ENCODE data around the gene BNIP3. TPM values are rescaled to one million over a fixed set of nuclear protein-coding genes. Genes with fewer than 3 reads are reported as not detected.

BNIP3 gene
- total and polyA plus RNA-seq, 2 of the 13 experiments (the other 11 are each of a cell fraction or from before 2014, with no cell fraction given), result 73.7 to 223 TPM

DNA sequence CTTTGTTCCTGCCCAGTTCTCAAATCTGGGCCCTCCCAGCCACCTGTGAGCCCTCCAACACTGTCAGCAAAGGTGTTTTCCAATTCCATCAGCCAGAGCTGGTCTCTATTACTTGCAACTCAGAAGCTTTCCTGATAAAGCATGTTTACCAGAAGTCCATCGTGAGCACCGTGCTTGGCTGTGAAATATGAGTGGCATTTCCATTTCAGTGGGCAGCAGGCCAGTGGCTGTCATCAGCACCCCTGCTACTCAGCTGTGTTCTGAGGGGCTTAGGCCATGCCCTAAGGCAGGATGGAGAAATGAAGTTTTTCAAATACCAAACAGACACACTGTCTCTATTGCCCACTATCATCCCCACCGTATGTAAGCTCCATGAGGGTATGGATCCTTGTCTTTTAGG, 12.7 kb upstream of the BNIP3 start:
- Histone ChIP-seq H3K4me2 (ENCODE audit: low read depth, low read length) (peak overlapping the region; percentile 41; the same call in 1 of the 2 replicates), H4K20me1 (ENCODE audit: insufficient read depth, low read length) (no peaks in the 10 kb centered on the region), H3K9ac (ENCODE audit: insufficient read depth, low read depth, low read length) (no peak overlapping the region), H3K27me3 (ENCODE audit: control insufficient read depth in 1 of 2, insufficient read depth in 2 of 2, low read length in 2 of 2) (0 out of 5 replicates have a peak, but pooled peaks cover 0 to 2% of the 10 kb centered on the region in 2 experiments), H3K27ac (ENCODE audit: extremely low read length, insufficient read depth, low read length) (no peak overlapping the region), H2AFZ (ENCODE audit: low read length) (no peak overlapping the region), H3K36me3 (replicated peaks in 1 of 2; ENCODE audit: control insufficient read depth in 1 of 2, insufficient read depth in 2 of 2, low read length in 2 of 2) (no peaks in the 10 kb centered on the region), H3K4me1 (ENCODE audit: insufficient read depth, low read length) (peaks cover 59% of the 10 kb centered on the region), H3K79me2 (ENCODE audit: insufficient read depth, low read length) (no peaks in the 10 kb centered on the region), H3K9me3 (ENCODE audit: low read length) (no peaks in the 10 kb centered on the region), H3K4me3 (replicated peaks in 1 of 3; ENCODE audit: insufficient read depth in 1 of 3, low read depth in 2 of 3, low read length in 3 of 3) (no peak overlapping the region; a peak in 1 of 6 replicates)
- ChIA-PET CTCF (ENCODE audit: low intra/inter-chr PET ratio, low total read pairs) (no interaction called here), POLR2A (no interaction called here)
- ATAC-seq (no peak), DNase-seq (ENCODE audit: low spot score) (no peak), FAIRE-seq (no peak)
- TF ChIP-seq SALL1 (CRISPR knock-in tag; IDR thresholded peaks at IDR 0.05) (peak; percentile 17), WIZ (CRISPR knock-in tag; IDR thresholded peaks at IDR 0.05) (no peak), SAP130 (CRISPR knock-in tag; IDR thresholded peaks at IDR 0.05; ENCODE audit: low read depth) (peak; percentile 28; the same call in 1 of the 2 replicates)
- 21% methylated on average over 3 of the region's 3 CpGs for WGBS (ENCODE audit: low lambda C conversion rate)
- intact Hi-C loops (cut with micrococcal nuclease; ENCODE audit: unreplicated experiment) (no loop called here), in situ Hi-C loops (cut with HindIII; ENCODE audit: extremely low pct_ligation_motif_present, low pct_unique_long_range_greater_than_20kb) (no loop called here)
- no TSS peak for BruUV-seq (replicated peaks)

GRCh38 chr10:131993275-131993674, 11.6 kb upstream of the BNIP3 start:
- H3K9ac ChIP-seq (ENCODE audit: insufficient read depth, low read depth, low read length), result no peak overlapping the region
- DNase-seq (ENCODE audit: low spot score), result no peak
- BruUV-seq (replicated peaks), result no TSS peak
- H4K20me1 ChIP-seq (ENCODE audit: insufficient read depth, low read length), result no peaks in the 10 kb centered on the region
- H3K4me2 ChIP-seq (ENCODE audit: low read depth, low read length), result no peak overlapping the region
- ChIA-PET POLR2A (no interaction called here), CTCF (ENCODE audit: low intra/inter-chr PET ratio, low total read pairs) (no interaction called here)
- 0 out of 5 replicates have a peak, but pooled peaks cover 0 to 2% of the 10 kb centered on the region in 2 experiments for H3K27me3 ChIP-seq (ENCODE audit: control insufficient read depth in 1 of 2, insufficient read depth in 2 of 2, low read length in 2 of 2)
- TF ChIP-seq NFYC (CRISPR knock-in tag; IDR thresholded peaks at IDR 0.05), result no peak
- no peak overlapping the region for H3K4me3 ChIP-seq (replicated peaks in 1 of 3; ENCODE audit: insufficient read depth in 1 of 3, low read depth in 2 of 3, low read length in 3 of 3)
- 68% methylated on average over 14 of the region's 14 CpGs for WGBS (ENCODE audit: low lambda C conversion rate)
- no peak for FAIRE-seq
- in situ Hi-C loops (cut with HindIII; ENCODE audit: extremely low pct_ligation_motif_present, low pct_unique_long_range_greater_than_20kb), result no loop called here
- H3K4me1 ChIP-seq (ENCODE audit: insufficient read depth, low read length), result peaks cover 47% of the 10 kb centered on the region
- intact Hi-C loops (cut with micrococcal nuclease; ENCODE audit: unreplicated experiment), result no loop called here
- H3K36me3 ChIP-seq (replicated peaks in 1 of 2; ENCODE audit: control insufficient read depth in 1 of 2, insufficient read depth in 2 of 2, low read length in 2 of 2), result no peaks in the 10 kb centered on the region
- H3K9me3 ChIP-seq (ENCODE audit: low read length), result no peaks in the 10 kb centered on the region
- no peak for ATAC-seq
- H3K27ac ChIP-seq (ENCODE audit: extremely low read length, insufficient read depth, low read length), result no peak overlapping the region
- H2AFZ ChIP-seq (ENCODE audit: low read length), result no peak overlapping the region
- no peaks in the 10 kb centered on the region for H3K79me2 ChIP-seq (ENCODE audit: insufficient read depth, low read length)

Data from HepG2 (cell line).